NCI-H187 treated with DMSO at 0.1 percent for 48 hours (cell line): ENCODE data around the gene UBE2O.

Experiments used
- DNase-seq: peaks from one replicate; lab custom pipeline; 2025; lab: John Stamatoyannopoulos, UW

The UBE2O gene

DNA sequence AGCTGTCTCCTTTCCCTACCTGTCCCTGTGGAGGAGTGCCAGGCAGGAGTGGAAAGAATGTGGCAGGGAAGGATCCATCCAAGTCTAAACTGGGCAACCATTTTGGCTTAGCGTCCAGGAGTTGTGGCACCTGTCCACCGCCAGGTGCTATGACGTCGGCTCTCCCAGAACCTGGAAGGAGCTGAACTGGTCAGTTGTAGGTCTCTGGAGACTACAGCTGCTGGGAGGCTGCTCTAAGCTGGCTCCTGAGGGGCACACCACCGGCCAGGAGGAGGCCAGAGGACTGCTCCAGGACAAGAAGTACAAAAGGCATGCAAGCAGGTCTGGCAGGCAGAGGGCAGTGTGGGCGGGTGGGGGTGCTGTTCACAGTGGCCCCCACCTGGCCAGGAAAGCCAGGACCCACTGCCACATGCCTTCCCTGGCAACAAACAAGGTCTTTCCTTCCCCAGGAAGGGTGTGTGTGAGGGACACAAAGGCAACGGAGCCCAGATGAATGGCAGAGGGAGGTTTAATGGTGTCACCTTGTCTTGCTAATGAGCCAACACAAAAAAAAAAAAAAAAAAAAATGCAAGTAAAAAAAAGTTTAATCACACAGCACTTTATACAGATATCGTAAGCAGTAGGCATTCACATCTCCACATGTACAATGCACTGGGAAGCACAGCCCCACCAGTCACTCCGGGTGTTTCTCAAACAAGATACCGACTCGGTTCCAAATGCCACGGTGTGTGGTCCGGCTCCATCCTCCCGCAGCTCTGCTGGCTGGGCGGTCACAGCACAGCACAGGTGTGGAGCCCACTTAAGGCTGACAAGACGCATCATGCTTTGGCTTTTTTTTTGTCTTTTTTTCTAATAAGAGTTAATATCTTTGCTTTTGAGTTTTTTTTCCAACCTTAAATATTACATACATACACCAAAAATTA is 63.7 kb downstream of the UBE2O start:
- DNase-seq: no peak

GRCh38 chr17:76386966-76387765 is 65.8 kb downstream of the UBE2O start:
- DNase-seq: no peak

DNA sequence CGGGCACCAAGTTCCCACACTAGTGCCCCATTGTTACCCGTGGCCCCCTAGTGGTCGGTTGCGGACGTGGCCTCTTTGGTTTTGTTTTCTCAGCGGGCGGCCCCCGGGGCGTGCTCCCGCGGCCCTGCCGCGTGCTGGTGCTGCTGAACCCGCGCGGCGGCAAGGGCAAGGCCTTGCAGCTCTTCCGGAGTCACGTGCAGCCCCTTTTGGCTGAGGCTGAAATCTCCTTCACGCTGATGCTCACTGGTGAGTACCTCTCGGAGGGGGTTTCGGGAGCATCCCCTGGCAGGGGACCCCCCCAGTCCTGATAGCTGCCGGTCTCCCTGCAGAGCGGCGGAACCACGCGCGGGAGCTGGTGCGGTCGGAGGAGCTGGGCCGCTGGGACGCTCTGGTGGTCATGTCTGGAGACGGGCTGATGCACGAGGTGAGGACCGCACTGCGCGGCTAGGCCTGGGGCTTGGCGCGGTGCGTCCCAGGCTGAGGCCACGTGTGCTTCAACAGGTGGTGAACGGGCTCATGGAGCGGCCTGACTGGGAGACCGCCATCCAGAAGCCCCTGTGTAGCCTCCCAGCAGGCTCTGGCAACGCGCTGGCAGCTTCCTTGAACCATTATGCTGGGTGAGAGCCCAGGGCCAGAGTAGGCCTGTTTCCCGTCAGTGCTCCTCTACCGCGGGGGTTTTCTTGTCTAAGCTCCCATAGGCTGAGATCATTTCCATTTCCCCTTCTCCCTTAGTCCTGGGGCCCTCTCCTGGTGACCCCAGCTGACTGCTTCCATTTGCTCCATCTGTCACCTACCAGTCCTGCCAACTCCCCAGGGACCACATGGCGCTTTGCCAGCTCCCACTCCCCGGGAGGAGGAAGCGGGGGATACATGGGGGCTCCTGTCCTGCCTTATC is 66.8 kb downstream of the UBE2O start:
- DNase-seq: no peak

- no peak for DNase-seq
Observed at GRCh38 chr17:76384987-76385891, 67.7 kb downstream of the UBE2O start.

- DNase-seq: no peak
Observed at GRCh38 chr17:76384222-76384986, 68.5 kb downstream of the UBE2O start, which contains the start of gene SPHK1. Gene SPHK1, plus strand, starts transcription at chr17:76384609. Its CDS starts 1,036 bp downstream, at chr17:76385645.

- DNase-seq: no peak
Observed at GRCh38 chr17:76383546-76384221, 69.3 kb downstream of the UBE2O start.

DNA sequence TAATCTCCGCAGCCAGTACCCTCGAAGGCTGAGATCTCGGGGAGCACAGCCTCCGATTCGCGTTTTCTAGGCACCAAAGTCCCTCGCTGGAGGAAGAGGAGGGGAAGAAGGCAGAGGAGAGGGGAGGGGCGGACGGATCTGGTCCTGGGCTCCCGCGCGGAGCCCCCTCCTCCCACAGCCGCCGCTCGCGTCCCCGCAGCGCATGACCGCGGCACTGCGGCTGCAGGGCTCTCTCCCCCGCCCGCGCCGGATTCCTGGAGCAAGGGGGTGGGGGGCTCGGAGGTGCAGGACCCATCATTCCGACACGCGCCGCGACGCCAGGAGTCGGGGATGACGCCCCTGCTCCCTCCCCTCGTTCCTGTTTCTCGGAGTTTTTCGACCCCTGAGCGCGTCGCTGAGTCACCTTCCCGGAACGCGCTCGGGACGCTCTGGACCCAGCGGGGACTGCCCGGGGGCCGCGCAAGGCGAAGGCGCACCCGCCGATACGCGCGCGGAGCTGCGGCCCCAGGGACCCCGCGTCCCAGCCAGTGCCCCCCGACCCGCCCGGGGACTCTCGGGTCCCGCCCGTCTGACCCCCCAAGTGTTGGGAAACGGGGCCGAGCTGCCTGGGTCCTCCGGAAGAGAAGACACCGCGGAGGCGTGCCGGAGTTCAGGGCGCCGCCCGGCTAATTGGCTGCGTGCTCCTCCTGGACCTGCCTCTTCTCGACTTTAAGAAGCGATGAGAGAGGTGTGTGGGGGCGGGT is 70.0 kb downstream of the UBE2O start:
- DNase-seq: no peak

DNA sequence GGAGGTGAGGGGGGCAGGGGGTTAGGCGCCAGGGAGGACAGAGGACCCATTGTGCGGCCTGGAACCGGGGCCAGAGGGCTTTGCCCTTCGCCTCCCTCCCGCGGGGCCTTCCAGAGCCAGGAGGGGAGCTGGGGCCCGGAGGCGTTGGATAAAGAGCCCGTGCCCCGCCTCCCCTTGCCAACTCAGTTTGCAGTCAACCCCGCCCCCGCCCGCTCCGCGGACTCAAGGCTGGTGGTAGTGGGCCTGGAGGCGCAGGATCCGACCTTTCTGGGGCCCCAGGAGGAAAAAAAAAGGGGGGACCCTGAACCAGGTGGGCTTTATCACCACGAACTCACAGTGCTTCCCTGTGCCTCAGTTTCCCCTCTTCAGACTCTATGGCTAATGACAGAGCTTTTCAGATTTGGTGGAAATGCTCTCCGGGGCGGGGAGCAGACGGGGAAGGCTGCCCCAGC is 70.6 kb downstream of the UBE2O start:
- no peak for DNase-seq

DNA sequence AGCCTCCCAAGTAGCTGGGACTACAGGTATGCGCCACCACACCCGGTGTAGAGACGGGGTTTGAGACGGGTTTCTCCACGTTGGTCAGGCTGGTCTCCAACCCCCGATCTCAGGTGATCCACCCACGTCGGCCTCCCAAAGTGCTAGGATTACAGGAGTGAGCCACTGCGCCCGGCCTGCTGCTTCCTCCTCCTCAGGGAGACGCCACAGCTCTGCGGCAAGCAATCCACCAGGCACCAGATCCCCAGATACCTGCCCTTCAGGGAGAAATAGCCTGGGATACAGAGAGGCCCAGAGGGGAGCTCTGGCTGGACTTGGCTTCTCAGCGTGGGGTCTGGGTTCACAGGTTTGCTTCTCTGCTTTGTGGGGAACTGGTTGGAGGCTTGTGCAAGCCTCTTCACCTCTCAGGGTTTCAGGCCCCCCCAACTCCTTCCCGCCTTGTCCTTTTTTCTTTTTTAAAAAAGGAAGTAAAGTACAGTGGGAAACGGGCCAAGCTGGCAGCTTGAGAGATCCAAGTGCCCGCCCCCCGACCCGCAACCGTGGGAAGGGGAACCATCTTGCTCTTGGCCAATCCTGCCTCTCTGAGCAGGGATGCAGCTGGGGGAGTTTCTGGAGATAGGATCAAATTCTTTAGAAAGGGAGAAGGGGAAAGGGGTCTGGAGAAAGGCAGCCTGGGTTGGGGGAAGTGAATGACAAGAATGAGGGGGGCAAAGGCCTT is 71.2 kb downstream of the UBE2O start:
- no peak for DNase-seq

- no peak for DNase-seq
Observed at GRCh38 chr17:76379646-76380376, 73.1 kb downstream of the UBE2O start.

DNA sequence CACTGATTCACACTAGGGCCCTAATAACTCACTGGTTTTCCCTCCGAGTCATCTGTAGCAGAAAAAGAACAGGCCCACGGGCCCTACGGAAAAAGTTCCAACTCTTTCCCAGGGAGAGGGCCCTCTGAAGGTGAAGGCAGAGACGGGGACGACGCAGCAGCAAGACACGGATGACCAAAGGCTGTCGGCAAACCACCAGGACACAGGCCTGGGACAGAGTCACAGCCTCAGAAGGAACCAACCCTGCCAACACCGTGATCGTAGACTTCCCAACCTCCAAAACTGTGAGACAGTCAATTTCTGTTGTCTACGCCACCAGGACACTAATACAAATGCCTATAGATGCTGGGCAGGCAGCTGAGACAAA is 73.7 kb downstream of the UBE2O start:
- DNase-seq: no peak

GRCh38 chr17:76378548-76379274 is 74.2 kb downstream of the UBE2O start:
- no peak for DNase-seq

DNA sequence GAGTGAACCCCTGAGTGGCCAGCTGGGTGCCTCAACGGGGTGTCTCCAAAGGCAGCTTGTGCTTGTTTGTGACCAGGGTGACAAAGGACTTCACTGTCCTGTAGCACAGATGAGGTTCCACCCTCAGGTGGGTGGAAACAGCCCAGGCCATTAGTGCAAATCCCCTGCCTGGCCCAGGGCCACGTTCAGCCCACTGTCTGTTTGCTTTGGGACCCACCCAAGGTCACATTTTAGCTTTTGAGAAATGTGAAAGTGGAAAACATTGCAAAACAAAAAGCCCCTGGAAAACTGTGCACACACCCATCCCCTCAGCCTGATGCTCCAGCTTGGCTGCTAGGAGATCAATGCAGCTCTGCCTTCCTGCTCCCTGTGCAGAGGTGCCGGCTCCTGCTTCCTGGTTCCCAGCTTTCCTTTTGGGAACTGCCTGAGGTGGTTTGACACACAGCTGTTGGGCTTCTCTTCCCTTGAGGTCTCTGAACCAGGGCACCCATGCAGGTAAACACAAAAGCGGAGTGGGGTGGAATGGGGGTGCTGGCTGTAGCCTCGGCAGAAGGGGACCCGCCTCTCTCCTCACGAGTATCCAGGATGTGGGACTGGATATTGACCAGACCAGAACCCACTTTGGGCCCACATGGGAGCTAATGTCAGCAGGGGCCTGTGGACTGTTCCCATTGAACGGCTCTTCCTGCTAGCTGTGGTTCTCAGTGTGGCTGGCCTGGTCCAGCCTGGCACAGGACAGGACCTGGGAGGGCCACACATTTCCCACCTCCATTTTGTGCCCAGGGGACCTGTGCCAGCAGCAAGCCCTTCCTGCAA is 76.4 kb downstream of the UBE2O start:
- no peak for DNase-seq

GRCh38 chr17:76371656-76372628 is 81.0 kb downstream of the UBE2O start:
- no peak for DNase-seq
